Caco-2 (cell line): Measurements from ENCODE around the gene PLOD1. TPM values are rescaled to one million over a fixed set of nuclear protein-coding genes. Genes with fewer than 3 reads are reported as not detected.

Experiments used
- BruUV-seq: library from RNA; stranded (reverse); fragments of 400-500 nt; replicated peaks from 2 replicates; lab custom pipeline; 2021; lab: Mats Ljungman, UMichigan
- CTCF ChIA-PET: fragments of 300-600 bp; sonication (Branson Sonifier 250); formaldehyde crosslinking; loops from one replicate; lab custom pipeline; 2022; ENCODE audit warnings: antibody characterized with exemption; lab: Charles Lee
- POLR2A ChIA-PET: fragments of 300-600 bp; sonication (Branson Sonifier 250); formaldehyde crosslinking; loops from one replicate; lab custom pipeline; 2022; ENCODE audit warnings: antibody characterized with exemption; lab: Charles Lee
- DNase-seq, 2 experiments: peaks; one replicate each; pipeline versions ENCODE4 v3.0.0 to v3.0.0-alpha.2; 2020 to 2022
- H3K27me3 ChIP-seq: replicated peaks from 2 replicates; pipeline ENCODE4 v1.6.0; 2011; ENCODE audit warnings: low read length; ENCODE audit not compliant: control insufficient read depth, insufficient read depth
- H3K36me3 ChIP-seq: 2 replicates; pipeline ENCODE4 v1.5.1; 2011; ENCODE audit warnings: low read length; ENCODE audit not compliant: control insufficient read depth, insufficient read depth
- H3K4me1 ChIP-seq: fragments of 250-450 bp; sonication (Bioruptor Pico); 2 replicates; pipeline ENCODE4 v1.5.1; 2020; ENCODE audit warnings: mild to moderate bottlenecking
- H3K4me3 ChIP-seq: 2 replicates; pipeline ENCODE4 v1.5.1; 2011; ENCODE audit warnings: low read depth, mild to moderate bottlenecking, control low read depth, low read length
- H3K9me3 ChIP-seq: fragments of 250-450 bp; sonication (Bioruptor Pico); 2 replicates; pipeline ENCODE4 v1.5.1; 2020; ENCODE audit warnings: mild to moderate bottlenecking, moderate library complexity
- H3K27ac Mint-ChIP-seq: one replicate; pipeline ENCODE4 v1.8.0; 2022; ENCODE audit warnings: mixed read lengths; ENCODE audit not compliant: unreplicated experiment
- H3K27me3 Mint-ChIP-seq: one replicate; pipeline ENCODE4 v1.8.0; 2022; ENCODE audit warnings: mixed read lengths; ENCODE audit not compliant: insufficient read depth, unreplicated experiment
- H3K36me3 Mint-ChIP-seq: one replicate; pipeline ENCODE4 v1.8.0; 2022; ENCODE audit warnings: mild to moderate bottlenecking, mixed read lengths; ENCODE audit not compliant: insufficient read depth, unreplicated experiment
- H3K4me1 Mint-ChIP-seq: one replicate; pipeline ENCODE4 v1.8.0; 2022; ENCODE audit warnings: low read depth, mixed read lengths; ENCODE audit not compliant: unreplicated experiment
- H3K4me3 Mint-ChIP-seq: one replicate; pipeline ENCODE4 v1.8.0; 2022; ENCODE audit warnings: mild to moderate bottlenecking, moderate library complexity, mixed read lengths; ENCODE audit not compliant: unreplicated experiment
- H3K9me3 Mint-ChIP-seq: one replicate; pipeline ENCODE4 v1.8.0; 2022; ENCODE audit warnings: mixed read lengths; ENCODE audit not compliant: unreplicated experiment
- CTCF ChIP-seq, 2 experiments: fragments of 200-600 bp in 1 of 2; IDR thresholded peaks; 1 replicate in 1 of 2; 2 replicates in 1 of 2; pipeline versions ENCODE4 v1.5.1 to v1.8.0; 2011 to 2022; ENCODE audit warnings: antibody characterized with exemption in 1 of 2, control low read depth in 1 of 2, inconsistent platforms in 1 of 2, low read depth in 1 of 2, low read length in 1 of 2, mild to moderate bottlenecking in 1 of 2, moderate library complexity in 1 of 2; ENCODE audit not compliant: insufficient read depth in 1 of 2, severe bottlenecking in 1 of 2, unreplicated experiment in 1 of 2
- intact Hi-C: fragments of 100-400 bp; cut with micrococcal nuclease; formaldehyde crosslinking; loops from one replicate; pipeline ENCODE4 v1.10.0; 2022; ENCODE audit not compliant: unreplicated experiment
- total RNA-seq: library from RNA; stranded (reverse); gene quantifications from 2 replicates; pipeline ENCODE4 v1.2.3, GENCODE V29; 2022

The PLOD1 gene
- total RNA-seq, 1 experiment from 2014 or later = 89.3 TPM

- intact Hi-C loops = loop anchor here (1.0 to 5.0 kb wide), 2 partner anchors 40 to 59 kb away; partner anchors contain the start of gene KIAA2013
- CTCF ChIA-PET = interaction anchor here (0.7 to 1.8 kb wide), 12 partner anchors 10 to 161 kb away, joined by 3 to 36 read pairs (median 4); partner anchors contain the start of genes CLCN6, KIAA2013, MFN2 and MTHFR
- Histone ChIP-seq H3K9me3 (no peaks in the 10 kb centered on the region), H3K4me3 (no peak overlapping the region), H3K4me1 (peaks cover 15% of the 10 kb centered on the region), H3K36me3 (no peaks in the 10 kb centered on the region; the same call in 1 of the 2 replicates), H3K27me3 (no peaks in the 10 kb centered on the region)
- POLR2A ChIA-PET = interaction anchor here (1.0 to 1.4 kb wide), 3 partner anchors 13 to 59 kb away, joined by 4 to 44 read pairs (median 41); partner anchors contain the start of gene MFN2
- peak; percentile 67 to 94 for TF ChIP-seq CTCF (IDR thresholded peaks at IDR 0.05; ENCODE audit: insufficient read depth in 1 of 2, low read depth in 1 of 2, low read length in 1 of 2, severe bottlenecking in 1 of 2, unreplicated experiment in 1 of 2)
- no peaks in the 10 kb centered on the region for H3K9me3 Mint-ChIP-seq
- no peaks in the 10 kb centered on the region for H3K27me3 Mint-ChIP-seq
- peak; percentile 79 to 84 for DNase-seq
- H3K36me3 Mint-ChIP-seq = peaks cover 28% of the 10 kb centered on the region
- H3K4me1 Mint-ChIP-seq = peaks cover 11% of the 10 kb centered on the region
- H3K27ac Mint-ChIP-seq = no peak overlapping the region
- BruUV-seq = no TSS peak
- H3K4me3 Mint-ChIP-seq = no peak overlapping the region
Measured at GRCh38 chr1:11967028-11967547, 32.6 kb downstream of the PLOD1 start.

- Mint-ChIP-seq H3K4me1 (peaks cover 14% of the 10 kb centered on the region), H3K27ac (no peak overlapping the region), H3K9me3 (no peaks in the 10 kb centered on the region), H3K36me3 (peaks cover 27% of the 10 kb centered on the region), H3K4me3 (no peak overlapping the region), H3K27me3 (no peaks in the 10 kb centered on the region)
- peak; percentile 25 to 56 for DNase-seq
- CTCF ChIA-PET = interaction anchor here (0.7 kb wide), 1 partner anchor 642 kb away, joined by 3 read pairs; no protein-coding TSS in a partner anchor
- Histone ChIP-seq H3K27me3 (no peaks in the 10 kb centered on the region), H3K9me3 (no peaks in the 10 kb centered on the region), H3K4me1 (peaks cover 15% of the 10 kb centered on the region), H3K4me3 (no peak overlapping the region), H3K36me3 (no peaks in the 10 kb centered on the region; the same call in 1 of the 2 replicates)
- intact Hi-C loops = no loop called here
- POLR2A ChIA-PET = interaction anchor here (1.6 kb wide), 1 partner anchor 9 kb away, joined by 6 read pairs; the partner anchor contains the start of gene MFN2
- BruUV-seq = no TSS peak
- TF ChIP-seq CTCF (IDR thresholded peaks at IDR 0.05; ENCODE audit: insufficient read depth in 1 of 2, low read depth in 1 of 2, low read length in 1 of 2, severe bottlenecking in 1 of 2, unreplicated experiment in 1 of 2) = no peak
Measured at GRCh38 chr1:11970441-11971185, 36.1 kb downstream of the PLOD1 start.

GRCh38 chr1:11977625-11978024 is 43.1 kb downstream of the PLOD1 start:
- no peak overlapping the region for H3K4me3 Mint-ChIP-seq
- peak overlapping the region; percentile 29 for H3K27ac Mint-ChIP-seq
- intact Hi-C loops = no loop called here
- H3K4me1 ChIP-seq = peaks cover 19% of the 10 kb centered on the region
- ChIA-PET CTCF (no interaction called here), POLR2A (no interaction called here)
- no peak overlapping the region for H3K4me3 ChIP-seq
- H3K36me3 Mint-ChIP-seq = peaks cover 45% of the 10 kb centered on the region
- peaks cover 19% of the 10 kb centered on the region for H3K4me1 Mint-ChIP-seq
- no peaks in the 10 kb centered on the region for H3K27me3 ChIP-seq
- no peaks in the 10 kb centered on the region for H3K9me3 Mint-ChIP-seq
- no peak for DNase-seq
- H3K9me3 ChIP-seq = no peaks in the 10 kb centered on the region
- H3K36me3 ChIP-seq = no peaks in the 10 kb centered on the region; the same call in none of the 2 replicates
- no peak for TF ChIP-seq CTCF (IDR thresholded peaks at IDR 0.05; ENCODE audit: insufficient read depth in 1 of 2, low read depth in 1 of 2, low read length in 1 of 2, severe bottlenecking in 1 of 2, unreplicated experiment in 1 of 2)
- H3K27me3 Mint-ChIP-seq = no peaks in the 10 kb centered on the region
- BruUV-seq = no TSS peak
